HepG2 (cell line): ENCODE data around the gene MNAT1. TPM values are rescaled to one million over a fixed set of nuclear protein-coding genes. Genes with fewer than 3 reads are reported as not detected.

ENCODE experiments used
- ATAC-seq: fragments of 200-7000 bp; cut with Tn5 transposase; 3 replicates; pipeline ENCODE4 v1.9.1; 2020; ENCODE audit warnings: mild to moderate bottlenecking, moderate library complexity
- BruUV-seq: library from RNA; stranded (reverse); fragments of 400-500 nt; replicated peaks from 2 replicates; lab custom pipeline; 2021; lab: Mats Ljungman, UMichigan
- CTCF ChIA-PET: fragments of 300-600 bp; formaldehyde crosslinking; extraction: SDS; loops from one replicate; lab custom pipeline; 2021; ENCODE audit warnings: low total read pairs, inconsistent platforms, low intra/inter-chr PET ratio; lab: Yijun Ruan, JAX
- POLR2A ChIA-PET: fragments of 350-600 bp; sonication (Branson Sonifier 250); formaldehyde crosslinking; loops from one replicate; lab custom pipeline; 2020; ENCODE audit warnings: antibody characterized with exemption, inconsistent platforms; lab: Yijun Ruan, JAX
- DNase-seq: peaks from one replicate; pipeline ENCODE4 v3.0.0-alpha.2; 2015; ENCODE audit warnings: low spot score
- FAIRE-seq: peaks from 3 replicates; lab custom pipeline; 2011; peaks lifted over from hg19 to GRCh38; lab: Jason Lieb, UNC
- H2AFZ ChIP-seq: one replicate; pipeline ENCODE4 v1.6.1; 2011; ENCODE audit warnings: low read length, inconsistent platforms
- H3K27ac ChIP-seq: fragments of 300-600 bp; 3 replicates; pipeline ENCODE4 v1.8.0; 2011; ENCODE audit warnings: mixed run types, mild to moderate bottlenecking, mixed read lengths, low read length, inconsistent platforms; ENCODE audit not compliant: insufficient read depth; ENCODE audit errors: extremely low read length
- H3K27me3 ChIP-seq, 2 experiments: fragments of 200-600 bp in 1 of 2; 2 replicates in 1 of 2; 3 replicates in 1 of 2; pipeline versions ENCODE4 v1.6.0 to v1.8.0; 2011; ENCODE audit warnings: low read length in 2 of 2, mild to moderate bottlenecking in 2 of 2, moderate library complexity in 2 of 2, inconsistent platforms in 1 of 2; ENCODE audit not compliant: insufficient read depth in 2 of 2, control insufficient read depth in 1 of 2
- H3K36me3 ChIP-seq, 2 experiments: fragments of 200-600 bp in 1 of 2; replicated peaks in 1 of 2; 2 replicates in 1 of 2; 3 replicates in 1 of 2; pipeline versions ENCODE4 v1.5.1 to v1.8.0; 2011; ENCODE audit warnings: low read length in 2 of 2, inconsistent platforms in 1 of 2; ENCODE audit not compliant: insufficient read depth in 2 of 2, control insufficient read depth in 1 of 2
- H3K4me1 ChIP-seq: 2 replicates; pipeline ENCODE4 v1.5.1; 2012; ENCODE audit warnings: low read length, inconsistent platforms; ENCODE audit not compliant: insufficient read depth
- H3K4me2 ChIP-seq: 2 replicates; pipeline ENCODE4 v1.6.0; 2011; ENCODE audit warnings: low read depth, low read length, inconsistent platforms
- H3K4me3 ChIP-seq, 3 experiments: fragments of 200-600 bp in 1 of 3; sonication (generic), shearing (Covaris generic) in 1 of 3; replicated peaks in 1 of 3; 2 replicates each; pipeline ENCODE4 v1.5.1; 2011 to 2016; ENCODE audit warnings: low read length in 3 of 3, inconsistent platforms in 2 of 3, low read depth in 2 of 3, mild to moderate bottlenecking in 2 of 3, control low read depth in 1 of 3, mixed read lengths in 1 of 3; ENCODE audit not compliant: insufficient read depth in 1 of 3
- H3K79me2 ChIP-seq: one replicate; pipeline ENCODE4 v1.6.1; 2011; ENCODE audit warnings: low read length, inconsistent platforms; ENCODE audit not compliant: insufficient read depth
- H3K9ac ChIP-seq: 2 replicates; pipeline ENCODE4 v1.6.0; 2011; ENCODE audit warnings: mild to moderate bottlenecking, low read depth, low read length, inconsistent platforms; ENCODE audit not compliant: insufficient read depth
- H3K9me3 ChIP-seq: 2 replicates; pipeline ENCODE4 v1.5.1; 2012; ENCODE audit warnings: mild to moderate bottlenecking, low read length
- H4K20me1 ChIP-seq: 2 replicates; pipeline ENCODE4 v1.6.0; 2011; ENCODE audit warnings: inconsistent platforms, mild to moderate bottlenecking, low read length, moderate library complexity; ENCODE audit not compliant: insufficient read depth
- FOXK2 ChIP-seq: fragments of 450-650 bp; IDR thresholded peaks from 2 replicates; pipeline ENCODE4 v1.6.1; 2016
- HES4 ChIP-seq: sonication (generic); formaldehyde crosslinking; IDR thresholded peaks from 2 replicates; pipeline ENCODE4 v1.9.0; 2021; ENCODE audit warnings: mild to moderate bottlenecking, missing genetic modification reagents, borderline replicate concordance
- NFKBIZ ChIP-seq: IDR thresholded peaks from 2 replicates; pipeline ENCODE4 v1.6.1; 2018; ENCODE audit warnings: missing genetic modification reagents, missing compliant biosample characterization
- PTBP1 ChIP-seq: fragments of 200-400 bp; formaldehyde crosslinking; IDR thresholded peaks from 2 replicates; pipeline ENCODE4 v1.6.1; 2018; ENCODE audit warnings: low read length, low read depth; ENCODE audit not compliant: poor library complexity, severe bottlenecking
- REL ChIP-seq: sonication (generic); formaldehyde crosslinking; conservative IDR thresholded peaks from 2 replicates; pipeline ENCODE4 v1.8.0; 2022; ENCODE audit warnings: mild to moderate bottlenecking, missing genetic modification reagents, moderate library complexity
- RFXAP ChIP-seq: sonication (generic); formaldehyde crosslinking; IDR thresholded peaks from 2 replicates; pipeline ENCODE4 v1.4.0; 2020; ENCODE audit warnings: missing genetic modification reagents, borderline replicate concordance
- SATB2 ChIP-seq: sonication (generic); formaldehyde crosslinking; IDR thresholded peaks from 2 replicates; pipeline ENCODE4 v1.5.0; 2020; ENCODE audit warnings: missing genetic modification reagents
- ZNF619 ChIP-seq: sonication (generic); formaldehyde crosslinking; IDR thresholded peaks from 2 replicates; pipeline ENCODE4 v1.4.0; 2020; ENCODE audit warnings: mild to moderate bottlenecking, missing genetic modification reagents
- ZNF703 ChIP-seq: sonication (generic); formaldehyde crosslinking; IDR thresholded peaks from 2 replicates; pipeline ENCODE4 v1.5.1; 2020; ENCODE audit warnings: missing genetic modification reagents, mild to moderate bottlenecking, moderate library complexity, borderline replicate concordance
- ZNF878 ChIP-seq: sonication (generic); formaldehyde crosslinking; IDR thresholded peaks from 2 replicates; pipeline ENCODE4 v1.8.1; 2023; ENCODE audit warnings: mild to moderate bottlenecking, missing genetic modification reagents, moderate library complexity
- WGBS: methylation state at CpG from one replicate; pipeline ENCODE4 v1.1.6; 2017; ENCODE audit warnings: low lambda C conversion rate; 5-methylcytosine and 5-hydroxymethylcytosine counted together
- in situ Hi-C: cut with HindIII; loops from 2 replicates; pipeline ENCODE4 v1.10.0; 2017; ENCODE audit warnings: low pct_unique_long_range_greater_than_20kb; ENCODE audit not compliant: extremely low pct_ligation_motif_present
- intact Hi-C: fragments of 100-400 bp; cut with micrococcal nuclease; formaldehyde crosslinking; loops from one replicate; pipeline ENCODE4 v1.10.0; 2022; ENCODE audit not compliant: unreplicated experiment
- polyA plus RNA-seq, 8 experiments: library from polyadenylated mRNA; depleted of rRNA in 3 of 8; stranded (reverse) in 7 of 8; unstranded in 1 of 8; fragments of >200 nt; fragmentation: Illumina TruSeq in 4 of 8; extraction: Trizol in 4 of 8; gene quantifications; 2 replicates each; pipeline versions ENCODE4 v1.2.1 to v1.2.3, GENCODE V29; 2011 to 2016; ENCODE audit warnings: low read depth in 4 of 8, missing spikeins in 1 of 8, mixed read lengths in 1 of 8; ENCODE audit not compliant: insufficient read depth in 1 of 8
- total RNA-seq, 5 experiments: library from RNA; depleted of rRNA; stranded (reverse); fragments of >200 nt; fragmentation: Illumina TruSeq; extraction: Trizol; gene quantifications; 2 replicates each; pipeline ENCODE4 v1.2.3, GENCODE V29; 2016; ENCODE audit warnings: low read depth in 1 of 5
- TF ChIP-seq, protein P1 (sequence below): sonication (generic); formaldehyde crosslinking; IDR thresholded peaks from 2 replicates; pipeline ENCODE4 v1.5.0; 2020; ENCODE audit warnings: missing genetic modification reagents, mild to moderate bottlenecking, borderline replicate concordance
- TF ChIP-seq, protein P2 (sequence below): sonication (generic); formaldehyde crosslinking; IDR thresholded peaks from 2 replicates; pipeline ENCODE4 v1.4.0; 2020; ENCODE audit warnings: mild to moderate bottlenecking, missing genetic modification reagents, borderline replicate concordance

The MNAT1 gene
- total and polyA plus RNA-seq, 2 of the 13 experiments (the other 11 are each of a cell fraction or from before 2014, with no cell fraction given), result 49.2 to 94.8 TPM

DNA sequence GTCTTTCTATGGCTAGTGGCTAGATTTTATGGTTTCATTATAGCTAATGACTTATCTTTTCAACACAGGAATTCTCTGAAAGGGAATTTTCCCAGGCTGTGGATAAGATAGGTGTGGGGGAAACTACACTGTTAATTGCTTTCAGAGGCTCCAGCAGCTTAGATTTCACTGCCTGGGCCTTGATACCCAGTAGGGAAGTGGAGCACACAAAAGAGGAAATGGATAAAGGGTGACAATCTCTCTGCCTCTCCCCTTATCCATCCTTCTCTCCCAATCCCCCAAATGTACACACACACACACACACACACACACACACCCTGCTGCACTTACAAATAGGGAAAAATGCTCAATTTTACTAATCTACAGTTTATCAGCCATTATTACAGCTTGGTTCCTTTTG lies 29.5 kb upstream of the MNAT1 start (continued):
- TF ChIP-seq ZNF619 (no peak), PTBP1 (no peak), ZNF703 (CRISPR knock-in tag) (no peak), FOXK2 (no peak), RFXAP (CRISPR knock-in tag) (no peak), ZNF878 (CRISPR knock-in tag) (no peak)

DNA sequence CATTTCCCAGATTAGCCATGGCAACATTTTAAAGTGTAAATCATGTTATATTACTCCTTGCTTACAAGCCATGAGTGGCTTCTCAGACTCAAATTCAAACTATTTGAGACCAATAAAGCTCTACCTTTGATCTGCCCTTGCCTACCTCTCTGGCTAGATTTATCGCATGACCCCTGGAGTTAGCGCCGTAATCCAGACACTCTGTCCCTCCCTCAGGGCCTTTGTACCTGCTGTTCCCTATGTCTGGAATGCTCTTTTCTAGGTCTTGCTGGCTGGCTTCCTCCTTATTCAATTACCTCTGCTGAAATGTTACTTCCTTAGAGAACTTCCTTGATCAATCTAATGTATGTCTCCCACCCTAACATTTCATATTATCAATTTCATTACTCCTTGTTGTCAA lies 26.7 kb upstream of the MNAT1 start:
- CTCF ChIA-PET, result no interaction called here
- ATAC-seq (no peak), FAIRE-seq (no peak)

DNA sequence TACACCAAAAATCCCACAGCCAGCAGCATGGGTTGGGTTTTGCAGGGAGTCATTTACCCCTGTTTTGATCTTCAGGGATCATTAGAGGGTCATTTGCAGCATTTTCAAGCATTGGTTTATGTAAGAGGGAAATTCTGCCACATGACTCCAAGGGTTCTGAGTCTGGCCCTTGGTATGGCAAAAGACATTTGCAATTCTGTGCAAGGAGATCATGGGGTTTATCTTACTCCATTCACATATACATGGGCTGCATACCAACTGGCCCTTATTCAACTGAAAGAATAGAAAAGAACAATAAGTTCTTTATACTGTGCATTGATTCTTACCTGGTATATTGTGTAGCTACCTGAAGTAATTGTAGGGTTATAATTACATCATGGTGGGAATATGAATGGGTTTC lies 24.1 kb upstream of the MNAT1 start:
- no peak overlapping the region for H2AFZ ChIP-seq
- BruUV-seq, result no TSS peak
- no peak overlapping the region for H3K27ac ChIP-seq
- intact Hi-C loops (no loop called here), in situ Hi-C loops (no loop called here)
- no peaks in the 10 kb centered on the region for H3K79me2 ChIP-seq
- TF ChIP-seq NFKBIZ (CRISPR knock-in tag) (no peak), REL (CRISPR knock-in tag) (no peak), HES4 (CRISPR knock-in tag) (no peak)
- TF ChIP-seq, protein P1, sequence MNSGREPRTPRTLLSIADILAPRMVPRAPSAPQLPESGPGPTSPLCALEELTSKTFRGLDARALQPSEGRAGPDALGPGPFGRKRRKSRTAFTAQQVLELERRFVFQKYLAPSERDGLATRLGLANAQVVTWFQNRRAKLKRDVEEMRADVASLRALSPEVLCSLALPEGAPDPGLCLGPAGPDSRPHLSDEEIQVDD (CRISPR knock-in tag), result no peak
- TF ChIP-seq, protein P2, sequence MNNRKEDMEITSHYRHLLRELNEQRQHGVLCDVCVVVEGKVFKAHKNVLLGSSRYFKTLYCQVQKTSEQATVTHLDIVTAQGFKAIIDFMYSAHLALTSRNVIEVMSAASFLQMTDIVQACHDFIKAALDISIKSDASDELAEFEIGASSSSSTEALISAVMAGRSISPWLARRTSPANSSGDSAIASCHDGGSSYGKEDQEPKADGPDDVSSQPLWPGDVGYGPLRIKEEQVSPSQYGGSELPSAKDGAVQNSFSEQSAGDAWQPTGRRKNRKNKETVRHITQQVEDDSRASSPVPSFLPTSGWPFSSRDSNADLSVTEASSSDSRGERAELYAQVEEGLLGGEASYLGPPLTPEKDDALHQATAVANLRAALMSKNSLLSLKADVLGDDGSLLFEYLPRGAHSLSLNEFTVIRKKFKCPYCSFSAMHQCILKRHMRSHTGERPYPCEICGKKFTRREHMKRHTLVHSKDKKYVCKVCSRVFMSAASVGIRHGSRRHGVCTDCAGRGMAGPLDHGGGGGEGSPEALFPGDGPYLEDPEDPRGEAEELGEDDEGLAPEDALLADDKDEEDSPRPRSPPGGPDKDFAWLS, result no peak
- no peak overlapping the region for H3K9ac ChIP-seq
- peaks cover 1 to 4% of the 10 kb centered on the region in 2 experiments; a peak in 2 of 5 replicates for H3K36me3 ChIP-seq
- no peak overlapping the region for H3K4me3 ChIP-seq
- H3K4me2 ChIP-seq, result no peak overlapping the region
- no peaks in the 10 kb centered on the region for H4K20me1 ChIP-seq
- H3K4me1 ChIP-seq, result no peaks in the 10 kb centered on the region
- ChIA-PET POLR2A (no interaction called here), CTCF (no interaction called here)
- no peaks in the 10 kb centered on the region for H3K9me3 ChIP-seq
- H3K27me3 ChIP-seq, result no peaks in the 10 kb centered on the region
- DNase-seq (no peak), ATAC-seq (no peak), FAIRE-seq (no peak)

More for the DNA sequence above, 26.7 kb upstream of the MNAT1 start:
- BruUV-seq, result no TSS peak
- Histone ChIP-seq H2AFZ (no peak overlapping the region), H3K79me2 (no peaks in the 10 kb centered on the region), H3K27me3 (no peaks in the 10 kb centered on the region), H4K20me1 (no peaks in the 10 kb centered on the region), H3K4me2 (no peak overlapping the region), H3K36me3 (no peaks in the 10 kb centered on the region), H3K4me1 (no peaks in the 10 kb centered on the region), H3K9ac (no peak overlapping the region), H3K4me3 (no peak overlapping the region), H3K27ac (no peak overlapping the region), H3K9me3 (no peaks in the 10 kb centered on the region)
- no peak for DNase-seq
- POLR2A ChIA-PET, result no interaction called here
- 89% methylated on average over 3 of the region's 3 CpGs for WGBS
- intact Hi-C loops (no loop called here), in situ Hi-C loops (no loop called here)
- no peak for TF ChIP-seq SATB2
